ENCODE data around the gene TMEM63C.

The TMEM63C gene

DNA sequence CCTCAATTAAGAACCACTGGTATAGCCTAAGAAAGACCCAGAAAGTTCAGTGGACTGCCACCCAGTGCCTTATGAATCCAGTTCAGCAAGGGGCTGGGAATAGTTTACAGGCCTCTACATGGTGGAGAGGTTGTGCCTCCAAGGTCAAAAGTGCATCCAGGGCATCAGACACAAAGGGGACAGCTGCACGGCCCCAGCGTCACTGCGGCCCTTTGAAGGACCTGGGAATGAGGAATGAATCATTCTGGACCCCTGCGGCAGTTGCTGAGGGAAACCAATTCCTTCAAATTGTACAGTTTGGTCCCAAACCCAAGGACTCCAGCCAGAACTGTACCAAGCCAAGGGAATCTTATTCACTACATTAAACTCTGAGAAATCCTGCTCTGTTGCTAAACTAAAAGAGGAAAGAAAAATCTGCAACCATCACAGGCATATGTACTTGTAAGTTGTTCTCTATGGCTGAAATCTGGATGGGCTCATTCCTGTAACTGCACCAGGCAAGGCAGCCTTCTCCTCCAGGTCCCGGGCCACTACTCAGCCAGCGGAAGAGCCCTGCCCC lies 100.3 kb downstream of the TMEM63C start:
- no peak for DNase-seq

DNA sequence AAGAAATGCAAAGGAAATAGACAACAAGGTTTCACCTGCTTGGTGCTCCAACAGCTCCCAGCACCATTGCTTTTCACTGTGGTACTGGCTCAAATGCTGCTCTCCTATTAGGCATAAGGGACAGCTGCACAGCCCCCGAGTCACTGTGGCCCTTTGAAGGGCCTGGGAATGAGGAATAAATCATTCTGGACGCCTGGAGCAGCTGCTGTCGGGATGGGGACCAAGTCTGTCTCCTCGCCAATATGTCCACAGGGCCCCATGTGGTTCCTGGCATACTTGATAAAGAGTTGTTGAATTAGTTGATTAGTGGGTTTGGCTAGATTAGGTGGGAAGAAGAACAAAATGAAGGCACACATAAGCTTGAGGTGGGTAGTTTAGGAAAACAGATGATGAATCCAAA lies 102.5 kb downstream of the TMEM63C start:
- no peak for DNase-seq

DNA sequence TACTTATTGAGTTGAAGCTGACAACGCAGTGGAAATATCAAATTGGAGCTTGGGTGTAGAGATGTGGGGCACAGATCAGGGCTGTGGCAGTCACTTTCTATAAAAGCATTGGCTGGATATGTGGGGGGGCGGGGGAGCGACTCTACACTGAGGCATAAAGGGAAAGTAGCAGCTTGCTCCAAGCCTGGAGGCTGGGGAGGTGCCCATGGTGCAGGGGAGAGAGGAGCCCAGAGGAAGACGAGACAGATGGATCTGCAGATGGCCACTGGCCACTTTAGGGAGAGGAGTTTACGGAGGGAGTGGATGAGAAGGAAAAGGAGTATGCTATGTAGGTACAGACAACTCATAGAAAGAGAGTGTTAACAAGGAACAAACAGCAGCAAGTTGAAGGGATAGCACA lies 102.9 kb downstream of the TMEM63C start:
- DNase-seq = no peak

DNA sequence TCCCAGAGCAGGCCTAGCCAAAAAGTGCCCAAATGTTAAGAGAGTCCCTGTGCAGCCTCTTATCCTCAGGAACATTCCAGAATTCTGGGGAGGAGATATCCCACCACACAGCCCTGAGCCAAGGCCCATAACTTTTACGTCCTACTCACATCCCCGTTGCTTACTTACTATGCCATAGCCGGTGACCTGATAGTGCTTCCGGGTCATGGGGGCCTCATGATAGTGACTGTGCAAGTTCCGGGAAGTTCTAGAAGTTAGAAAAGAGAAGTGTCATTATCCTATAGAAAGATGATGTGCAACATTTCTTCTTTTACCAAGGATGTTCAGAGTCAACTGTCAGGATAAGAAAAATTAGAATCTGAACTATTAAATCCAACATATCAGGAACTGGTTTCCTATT lies 105.0 kb downstream of the TMEM63C start:
- DNase-seq = no peak

DNA sequence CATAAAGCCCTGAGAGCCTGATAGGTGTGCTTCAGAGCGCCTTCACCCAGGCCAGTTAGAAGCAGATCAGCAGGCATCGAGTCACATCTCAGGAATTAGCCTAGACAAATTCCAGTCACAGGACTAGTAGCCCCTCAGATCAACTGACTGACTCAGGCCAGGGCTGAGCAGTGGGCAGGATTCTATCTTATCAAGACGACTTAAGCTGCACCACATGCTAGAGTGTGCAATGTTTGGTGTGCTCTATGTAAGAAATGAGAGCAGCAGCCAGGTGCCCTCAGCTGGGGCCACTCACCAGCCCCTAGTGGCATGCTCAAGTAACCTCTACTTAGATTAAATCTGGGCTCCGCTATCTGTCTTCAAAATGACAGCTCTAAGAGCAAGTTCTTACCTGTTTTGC lies 109.1 kb downstream of the TMEM63C start:
- DNase-seq = peak; percentile 35

DNA sequence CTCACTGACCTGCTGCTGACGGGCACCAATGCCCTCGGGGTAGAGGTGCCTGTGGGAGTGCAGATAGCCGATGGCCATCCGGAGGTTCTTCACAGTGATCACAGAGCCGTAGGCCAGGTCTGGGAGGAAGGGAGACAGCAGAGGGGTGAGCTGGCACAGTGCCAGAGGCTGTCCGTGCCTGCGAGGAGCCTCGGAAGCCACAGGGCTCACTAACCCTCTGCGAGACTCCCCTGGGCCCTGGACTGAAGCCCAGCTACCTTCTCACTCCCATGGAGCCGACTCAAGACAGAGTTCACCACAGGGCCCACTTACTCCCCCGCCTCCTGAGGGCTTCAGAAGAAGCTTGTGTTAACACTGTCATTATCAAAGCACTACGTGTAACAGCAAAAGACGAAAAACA lies 114.6 kb downstream of the TMEM63C start:
- no peak for DNase-seq

DNA sequence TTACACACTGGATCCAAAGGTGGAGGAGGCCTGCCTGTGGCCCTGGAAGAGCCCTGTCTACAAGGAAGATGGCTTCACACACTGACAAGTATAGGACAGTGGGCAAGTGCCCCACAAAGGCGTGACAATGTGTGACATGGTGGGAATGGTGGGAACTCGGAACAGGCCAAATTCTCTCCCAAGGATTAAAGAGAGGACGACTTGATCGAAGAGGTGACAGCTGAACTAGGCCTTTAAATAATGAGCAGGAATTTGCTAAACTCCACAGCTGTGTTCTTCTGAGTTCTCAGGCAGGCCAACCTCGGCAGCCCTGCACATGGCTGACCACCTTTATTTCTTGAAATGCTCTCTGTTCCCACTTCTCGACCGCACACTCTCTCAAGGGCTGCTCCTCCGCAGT lies 115.3 kb downstream of the TMEM63C start:
- DNase-seq = no peak

DNA sequence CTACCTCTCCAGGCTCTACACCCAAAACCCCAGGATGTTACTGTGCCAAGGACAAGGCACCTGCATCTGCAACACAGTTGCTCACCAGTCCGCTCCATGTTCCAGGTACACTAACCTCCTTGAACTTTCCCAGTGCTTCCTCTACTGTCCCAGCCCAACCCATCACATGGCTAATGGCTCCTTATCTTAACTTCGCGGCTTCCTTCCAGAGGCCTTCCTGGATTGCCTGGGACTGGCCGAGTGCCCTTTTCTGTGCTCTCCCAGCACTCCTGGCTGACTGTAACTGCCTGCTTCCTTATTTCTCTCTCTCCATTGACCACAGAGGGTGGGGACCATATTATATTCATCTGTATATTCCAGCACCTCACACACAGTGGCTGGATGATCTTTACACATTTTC lies 118.2 kb downstream of the TMEM63C start:
- no peak for DNase-seq

DNA sequence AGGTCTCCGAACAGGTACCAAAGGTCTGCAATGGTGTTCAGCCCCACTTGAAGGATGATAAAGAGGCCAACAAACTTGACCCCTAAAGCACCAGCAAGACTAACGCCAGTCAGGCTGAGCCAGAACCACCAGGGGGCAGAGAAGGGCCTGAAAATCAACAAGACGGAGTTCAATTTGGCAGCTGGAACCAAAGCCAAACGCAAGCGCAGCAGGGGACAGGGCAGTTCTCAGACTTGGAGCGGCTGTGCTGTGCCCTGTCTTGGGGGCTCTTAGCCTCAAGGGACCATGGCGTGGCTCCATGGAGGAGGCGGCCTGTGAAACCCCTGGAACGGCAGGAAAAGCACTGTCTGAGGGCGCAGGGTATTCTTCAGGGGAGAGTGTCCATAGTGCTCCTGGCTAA lies 119.5 kb downstream of the TMEM63C start:
- DNase-seq = peak; percentile 69

DNA sequence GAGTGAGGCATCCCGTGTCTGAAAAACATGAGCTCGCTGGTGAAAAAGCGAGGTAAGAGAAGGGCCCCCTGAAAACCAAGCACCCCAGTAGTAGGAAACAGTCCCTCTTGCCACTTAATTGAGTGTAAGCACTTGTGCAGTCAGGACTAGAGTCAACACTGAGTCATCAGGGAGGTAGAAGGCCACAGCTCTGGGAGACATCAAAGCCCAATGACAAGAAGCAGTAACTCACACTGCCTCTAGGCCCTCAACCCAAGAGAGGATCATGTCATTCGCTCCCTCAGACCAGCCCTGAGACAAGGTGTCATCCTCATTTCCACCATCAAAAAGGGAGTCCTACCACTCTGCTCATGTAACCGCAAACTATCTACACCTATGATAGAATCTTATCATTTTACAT lies 121.3 kb downstream of the TMEM63C start:
- peak; percentile 59 for DNase-seq

DNA sequence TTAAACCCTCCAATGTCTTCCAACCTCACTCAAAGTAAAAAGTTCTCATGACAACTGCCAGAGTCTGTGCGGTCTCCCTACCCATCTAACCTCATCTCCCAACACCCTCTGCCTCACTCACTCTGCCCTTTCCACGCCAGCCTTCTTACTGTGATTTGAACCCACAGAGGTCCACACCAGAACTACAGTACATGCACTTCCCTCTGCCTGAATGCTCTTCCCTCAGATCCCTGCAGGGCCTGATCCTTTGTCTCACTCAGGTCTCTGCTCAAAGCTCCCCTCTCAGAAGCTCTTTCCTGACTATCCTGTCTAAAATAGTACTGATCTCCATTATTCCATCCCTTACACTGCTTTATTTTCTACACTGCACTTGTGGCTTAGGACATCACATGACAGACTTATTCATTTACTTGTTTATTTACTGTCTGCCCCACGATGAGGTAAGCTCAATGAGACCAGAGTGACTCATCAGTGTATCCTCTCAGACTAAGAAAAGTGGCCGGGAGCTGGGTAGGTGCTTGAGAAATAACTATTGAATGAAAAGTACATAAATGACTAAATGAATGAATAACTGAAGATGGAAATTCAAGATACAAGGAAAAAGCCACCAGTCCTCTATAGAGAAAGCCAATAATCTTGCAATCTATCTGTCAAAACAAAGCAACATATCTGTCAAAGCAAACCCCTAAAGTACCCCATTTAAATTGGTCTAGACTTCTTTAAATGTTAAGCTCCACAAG lies 122.0 kb downstream of the TMEM63C start:
- DNase-seq = peak; percentile 91

DNA sequence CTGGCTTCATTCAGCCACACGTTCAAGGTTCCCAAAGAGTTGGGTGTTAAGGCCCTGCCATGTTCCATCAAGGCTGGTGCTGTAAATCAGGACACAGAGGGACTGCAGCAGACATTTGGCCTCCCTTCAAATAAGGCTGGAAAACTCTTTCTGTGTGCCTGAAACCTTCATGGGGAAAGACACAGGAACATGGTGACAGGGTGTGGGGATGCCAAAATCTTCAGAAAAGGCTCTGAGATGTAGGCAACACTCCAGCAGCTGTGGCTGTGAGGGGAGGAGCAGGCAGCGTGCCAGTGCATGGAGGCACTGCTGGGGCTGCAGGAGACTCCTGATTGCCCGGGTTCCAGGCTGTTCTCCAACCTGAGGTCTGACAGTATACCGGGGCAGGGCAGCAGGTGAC lies 124.1 kb downstream of the TMEM63C start:
- no peak for DNase-seq

DNA sequence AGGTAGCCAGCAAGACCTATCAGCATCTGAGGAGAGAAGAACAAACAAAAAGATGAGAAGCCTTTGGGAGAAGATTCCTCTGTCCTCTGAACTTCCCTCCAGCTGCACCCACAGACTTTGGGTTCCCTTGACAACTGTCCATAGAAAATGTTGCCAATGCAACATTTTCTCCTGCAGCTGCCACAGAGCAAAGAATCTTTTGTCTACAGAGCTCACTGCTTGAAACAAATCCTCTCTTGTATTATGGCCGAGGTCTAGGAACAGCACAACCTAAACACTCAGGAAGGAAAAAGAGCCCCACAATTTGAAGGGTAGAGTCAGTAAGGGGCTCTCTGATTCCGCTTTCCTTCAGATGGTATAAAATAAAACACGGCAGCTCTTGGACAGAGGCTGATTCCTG lies 124.8 kb downstream of the TMEM63C start:
- DNase-seq = no peak

DNA sequence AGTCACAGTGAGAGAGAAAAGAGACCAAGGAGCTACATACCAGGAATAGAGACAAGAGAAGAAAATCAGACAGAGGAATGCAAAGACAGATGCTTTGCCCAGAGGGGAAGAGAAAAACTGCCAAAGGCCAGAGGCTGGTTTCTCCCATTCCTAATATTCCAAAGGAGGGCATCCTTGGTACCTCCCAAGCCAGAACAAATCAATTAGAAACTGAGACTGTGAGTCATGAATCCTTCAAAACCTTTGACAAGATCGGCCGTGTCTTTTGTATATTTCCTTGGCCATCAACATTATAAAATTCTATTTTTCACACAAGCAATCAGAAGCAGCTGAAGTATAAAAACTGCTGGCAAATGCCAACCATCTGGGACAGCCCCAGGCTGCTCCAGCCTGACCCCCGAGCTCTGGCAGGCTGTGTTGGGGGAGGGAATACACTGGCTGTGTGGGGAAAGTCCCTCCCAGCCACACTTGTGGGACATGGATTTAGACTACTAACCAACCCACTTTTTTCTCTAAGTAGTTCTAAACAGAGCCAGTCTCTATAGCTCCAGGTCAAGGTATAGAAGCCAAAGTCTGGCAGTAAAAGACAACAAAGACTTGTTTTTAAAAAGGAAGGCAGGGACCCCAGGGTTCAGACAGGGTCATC lies 125.4 kb downstream of the TMEM63C start:
- peak; percentile 8 for DNase-seq

Measured in fibroblast of skin of right biceps (primary cell).